GM12872 (cell line): ENCODE measurements around the gene ZNF587.

Experiments
- CTCF ChIP-seq: IDR thresholded peaks from 3 replicates; pipeline ENCODE4 v1.5.1; 2011; ENCODE audit warnings: low read depth, mild to moderate bottlenecking, low read length, moderate library complexity; ENCODE audit not compliant: insufficient read depth

ZNF587 gene

GRCh38 chr19:57820599-57820998 lies 29.1 kb upstream of the ZNF587 start:
- no peak for TF ChIP-seq CTCF

GRCh38 chr19:57825511-57825910 lies 24.1 kb upstream of the ZNF587 start:
- no peak for TF ChIP-seq CTCF

- no peak for TF ChIP-seq CTCF
Measured at GRCh38 chr19:57829316-57829715, 20.3 kb upstream of the ZNF587 start.

- peak; percentile 35; the same call in 2 of the 3 replicates for TF ChIP-seq CTCF
Measured at GRCh38 chr19:57830071-57830602, 19.5 kb upstream of the ZNF587 start, which contains the start of gene ZNF587B. TSS of gene ZNF587B (plus strand) at chr19:57830299. CDS start at chr19:57830529, 230 bp downstream.

- no peak for TF ChIP-seq CTCF
Measured at GRCh38 chr19:57841122-57841763, 8.4 kb upstream of the ZNF587 start.

- TF ChIP-seq CTCF = no peak
Measured at GRCh38 chr19:57850553-57851017, 926 bp downstream of the ZNF587 start.

GRCh38 chr19:57867868-57868492 lies 18.3 kb downstream of the ZNF587 start:
- no peak for TF ChIP-seq CTCF
